ENCODE measurements around the gene TPST1.

TPST1 gene

DNA sequence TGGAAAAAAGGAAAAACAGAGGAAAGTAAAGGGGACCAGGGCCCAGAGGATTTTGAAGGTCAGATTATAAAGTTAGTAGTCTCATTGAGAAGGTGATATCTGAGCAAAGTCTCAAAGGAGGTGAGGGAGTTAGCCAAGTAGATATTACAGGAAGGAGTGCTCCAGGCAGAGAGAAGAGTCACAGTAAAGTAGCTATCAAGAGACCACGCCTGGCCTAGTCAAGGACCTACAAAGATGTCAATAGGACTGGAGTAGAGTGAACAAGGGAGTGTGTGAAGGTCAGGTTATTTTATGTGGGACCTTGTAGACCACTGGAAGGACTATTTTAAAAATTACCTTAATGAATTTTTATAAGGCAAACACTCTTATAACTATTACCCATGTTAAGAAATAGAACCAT is 64.8 kb downstream of the TPST1 start:
- H3K79me2 ChIP-seq (ENCODE audit: insufficient read depth, low read length), result no peaks in the 10 kb centered on the region
- no peaks in the 10 kb centered on the region for H3K4me1 ChIP-seq (ENCODE audit: insufficient read depth, low read length)
- H3K9me3 ChIP-seq (ENCODE audit: insufficient read depth, low read length, severe bottlenecking), result peaks cover 9% of the 10 kb centered on the region
- no peak overlapping the region for H3K27ac ChIP-seq (ENCODE audit: low read length)
- no peak overlapping the region for H3K4me3 ChIP-seq (ENCODE audit: low read depth in 1 of 2, low read length in 2 of 2)
- no peaks in the 10 kb centered on the region for H4K20me1 ChIP-seq (ENCODE audit: insufficient read depth, low read length)
- H3K9ac ChIP-seq (ENCODE audit: low read depth, low read length), result no peak overlapping the region
- no peak overlapping the region for H3K4me2 ChIP-seq (ENCODE audit: insufficient read depth, low read length)
- no peak for DNase-seq
- no peaks in the 10 kb centered on the region for H3K36me3 ChIP-seq (ENCODE audit: insufficient read depth, low read length)
- no peak for ATAC-seq (ENCODE audit: insufficient read depth, low read depth)
- no peak overlapping the region for H2AFZ ChIP-seq (ENCODE audit: low read depth, low read length)
- TF ChIP-seq, protein P1, sequence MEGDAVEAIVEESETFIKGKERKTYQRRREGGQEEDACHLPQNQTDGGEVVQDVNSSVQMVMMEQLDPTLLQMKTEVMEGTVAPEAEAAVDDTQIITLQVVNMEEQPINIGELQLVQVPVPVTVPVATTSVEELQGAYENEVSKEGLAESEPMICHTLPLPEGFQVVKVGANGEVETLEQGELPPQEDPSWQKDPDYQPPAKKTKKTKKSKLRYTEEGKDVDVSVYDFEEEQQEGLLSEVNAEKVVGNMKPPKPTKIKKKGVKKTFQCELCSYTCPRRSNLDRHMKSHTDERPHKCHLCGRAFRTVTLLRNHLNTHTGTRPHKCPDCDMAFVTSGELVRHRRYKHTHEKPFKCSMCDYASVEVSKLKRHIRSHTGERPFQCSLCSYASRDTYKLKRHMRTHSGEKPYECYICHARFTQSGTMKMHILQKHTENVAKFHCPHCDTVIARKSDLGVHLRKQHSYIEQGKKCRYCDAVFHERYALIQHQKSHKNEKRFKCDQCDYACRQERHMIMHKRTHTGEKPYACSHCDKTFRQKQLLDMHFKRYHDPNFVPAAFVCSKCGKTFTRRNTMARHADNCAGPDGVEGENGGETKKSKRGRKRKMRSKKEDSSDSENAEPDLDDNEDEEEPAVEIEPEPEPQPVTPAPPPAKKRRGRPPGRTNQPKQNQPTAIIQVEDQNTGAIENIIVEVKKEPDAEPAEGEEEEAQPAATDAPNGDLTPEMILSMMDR (IDR thresholded peaks at IDR 0.05; ENCODE audit: borderline replicate concordance, extremely low read depth, low read length, poor library complexity, severe bottlenecking), result no peak
- no peak for TF ChIP-seq EZH2 (IDR thresholded peaks at IDR 0.05; ENCODE audit: borderline replicate concordance, low read depth, low read length, severe bottlenecking)
- H3K27me3 ChIP-seq (ENCODE audit: insufficient read depth, low read length, poor library complexity), result no peaks in the 10 kb centered on the region

DNA sequence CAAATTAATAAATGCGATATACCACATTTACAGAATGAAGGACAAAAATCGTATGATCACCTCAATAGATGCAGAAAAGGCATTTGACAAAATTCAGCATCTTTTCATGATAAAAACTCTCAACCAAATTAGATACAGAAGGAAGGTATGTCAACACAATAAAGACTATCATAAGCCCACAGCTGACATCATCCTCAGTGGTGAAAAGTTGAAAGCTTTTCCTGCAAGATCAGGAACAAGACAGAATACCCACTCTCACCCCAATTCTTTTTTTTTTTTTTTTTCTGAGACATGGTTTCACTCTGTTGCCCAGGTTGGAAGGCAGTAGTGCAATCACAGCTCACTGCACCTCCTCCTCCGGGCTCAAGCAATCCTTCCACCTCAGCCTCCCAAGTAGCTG is 67.2 kb downstream of the TPST1 start:
- H3K9me3 ChIP-seq (ENCODE audit: insufficient read depth, low read length, severe bottlenecking), result no peaks in the 10 kb centered on the region
- no peaks in the 10 kb centered on the region for H3K36me3 ChIP-seq (ENCODE audit: insufficient read depth, low read length)
- no peak overlapping the region for H2AFZ ChIP-seq (ENCODE audit: low read depth, low read length)
- no peaks in the 10 kb centered on the region for H3K79me2 ChIP-seq (ENCODE audit: insufficient read depth, low read length)
- no peak overlapping the region for H3K4me3 ChIP-seq (ENCODE audit: low read depth in 1 of 2, low read length in 2 of 2)
- no peaks in the 10 kb centered on the region for H4K20me1 ChIP-seq (ENCODE audit: insufficient read depth, low read length)
- DNase-seq (no peak), ATAC-seq (ENCODE audit: insufficient read depth, low read depth) (no peak)
- no peak overlapping the region for H3K4me2 ChIP-seq (ENCODE audit: insufficient read depth, low read length)
- no peak overlapping the region for H3K9ac ChIP-seq (ENCODE audit: low read depth, low read length)
- no peaks in the 10 kb centered on the region for H3K4me1 ChIP-seq (ENCODE audit: insufficient read depth, low read length)
- no peak overlapping the region for H3K27ac ChIP-seq (ENCODE audit: low read length)
- H3K27me3 ChIP-seq (ENCODE audit: insufficient read depth, low read length, poor library complexity), result no peaks in the 10 kb centered on the region
- TF ChIP-seq EZH2 (IDR thresholded peaks at IDR 0.05; ENCODE audit: borderline replicate concordance, low read depth, low read length, severe bottlenecking), result no peak
- TF ChIP-seq, protein P1 (IDR thresholded peaks at IDR 0.05; ENCODE audit: borderline replicate concordance, extremely low read depth, low read length, poor library complexity, severe bottlenecking), result no peak

DNA sequence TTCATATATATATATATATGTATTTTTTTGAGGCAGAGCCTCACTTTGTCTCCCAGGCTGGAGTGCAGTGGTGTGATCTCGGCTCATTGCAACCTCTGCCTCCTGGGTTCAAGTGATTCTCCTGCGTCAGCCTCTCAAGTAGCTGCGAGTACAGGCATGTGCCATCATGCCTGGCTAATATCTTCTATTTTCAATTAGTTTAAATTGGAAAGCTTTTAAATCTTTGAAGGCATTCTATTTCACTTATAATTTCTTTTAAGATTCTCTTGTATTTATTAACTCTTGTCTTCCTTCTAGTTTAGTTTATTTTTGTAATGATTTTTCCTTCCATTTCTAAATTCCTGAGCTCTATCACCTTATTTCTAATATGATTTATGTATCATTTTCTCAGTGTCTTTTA is 71.2 kb downstream of the TPST1 start:
- no peaks in the 10 kb centered on the region for H3K4me1 ChIP-seq (ENCODE audit: insufficient read depth, low read length)
- no peak overlapping the region for H3K9ac ChIP-seq (ENCODE audit: low read depth, low read length)
- no peak overlapping the region for H2AFZ ChIP-seq (ENCODE audit: low read depth, low read length)
- no peak overlapping the region for H3K4me3 ChIP-seq (ENCODE audit: low read depth in 1 of 2, low read length in 2 of 2)
- H3K36me3 ChIP-seq (ENCODE audit: insufficient read depth, low read length), result no peaks in the 10 kb centered on the region
- peaks cover 4% of the 10 kb centered on the region for H3K27me3 ChIP-seq (ENCODE audit: insufficient read depth, low read length, poor library complexity)
- H3K9me3 ChIP-seq (ENCODE audit: insufficient read depth, low read length, severe bottlenecking), result no peaks in the 10 kb centered on the region
- no peak overlapping the region for H3K27ac ChIP-seq (ENCODE audit: low read length)
- H4K20me1 ChIP-seq (ENCODE audit: insufficient read depth, low read length), result no peaks in the 10 kb centered on the region
- H3K79me2 ChIP-seq (ENCODE audit: insufficient read depth, low read length), result no peaks in the 10 kb centered on the region
- no peak for ATAC-seq (ENCODE audit: insufficient read depth, low read depth)
- no peak for DNase-seq
- TF ChIP-seq, protein P1 (IDR thresholded peaks at IDR 0.05; ENCODE audit: borderline replicate concordance, extremely low read depth, low read length, poor library complexity, severe bottlenecking), result no peak
- TF ChIP-seq EZH2 (IDR thresholded peaks at IDR 0.05; ENCODE audit: borderline replicate concordance, low read depth, low read length, severe bottlenecking), result no peak
- H3K4me2 ChIP-seq (ENCODE audit: insufficient read depth, low read length), result no peak overlapping the region

DNA sequence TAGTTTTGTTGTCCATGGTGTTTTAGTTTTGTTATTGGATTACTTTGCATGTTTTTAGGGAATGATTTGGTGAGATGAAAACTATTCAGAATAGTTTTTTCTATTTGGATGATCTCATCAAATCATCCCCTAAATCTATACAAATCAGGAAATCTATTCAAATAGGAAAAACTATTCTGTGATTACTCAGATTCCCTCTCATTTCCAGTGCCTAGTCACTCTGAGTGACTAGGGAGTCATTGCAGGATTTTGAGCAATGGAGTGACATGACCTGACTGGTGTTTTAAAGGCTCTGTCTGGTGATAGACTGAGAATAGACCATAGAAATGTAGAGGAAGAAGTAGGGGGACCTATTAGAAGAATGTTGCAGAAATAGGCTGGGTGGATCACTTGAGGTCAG is 72.4 kb downstream of the TPST1 start:
- no peak for ATAC-seq (ENCODE audit: insufficient read depth, low read depth)
- H3K27ac ChIP-seq (ENCODE audit: low read length), result no peak overlapping the region

More for the DNA sequence above, 72.4 kb downstream of the TPST1 start:
- TF ChIP-seq, protein P1 (IDR thresholded peaks at IDR 0.05; ENCODE audit: borderline replicate concordance, extremely low read depth, low read length, poor library complexity, severe bottlenecking), result no peak
- TF ChIP-seq EZH2 (IDR thresholded peaks at IDR 0.05; ENCODE audit: borderline replicate concordance, low read depth, low read length, severe bottlenecking), result no peak
- no peak overlapping the region for H3K9ac ChIP-seq (ENCODE audit: low read depth, low read length)
- H3K36me3 ChIP-seq (ENCODE audit: insufficient read depth, low read length), result no peaks in the 10 kb centered on the region
- H3K9me3 ChIP-seq (ENCODE audit: insufficient read depth, low read length, severe bottlenecking), result no peaks in the 10 kb centered on the region
- no peak for DNase-seq
- H4K20me1 ChIP-seq (ENCODE audit: insufficient read depth, low read length), result no peaks in the 10 kb centered on the region
- no peaks in the 10 kb centered on the region for H3K4me1 ChIP-seq (ENCODE audit: insufficient read depth, low read length)
- H3K4me3 ChIP-seq (ENCODE audit: low read depth in 1 of 2, low read length in 2 of 2), result no peak overlapping the region
- peaks cover 4% of the 10 kb centered on the region for H3K27me3 ChIP-seq (ENCODE audit: insufficient read depth, low read length, poor library complexity)
- H3K79me2 ChIP-seq (ENCODE audit: insufficient read depth, low read length), result no peaks in the 10 kb centered on the region
- H3K4me2 ChIP-seq (ENCODE audit: insufficient read depth, low read length), result no peak overlapping the region
- no peak overlapping the region for H2AFZ ChIP-seq (ENCODE audit: low read depth, low read length)
